Upper lobe of right lung (tissue), 1 donor: ENCODE data around the gene ULK2. TPM values are rescaled to one million over a fixed set of nuclear protein-coding genes. Genes with fewer than 3 reads are reported as not detected.
A peak's percentile ranks its signal among the peaks of the same experiment; 100 is the strongest.
"Not testable (repeated sequence)": the region's sequence is repeated elsewhere in the genome, so short reads cannot be mapped to it uniquely, and the experiment has no call there.

Source experiments
- ATAC-seq: fragments of 200-7000 bp; cut with Tn5 transposase; one replicate; pipeline ENCODE4 v1.9.1; 2020; ENCODE audit warnings: mild to moderate bottlenecking, moderate library complexity
- DNase-seq: peaks from one replicate; pipeline ENCODE4 v3.0.0-alpha.2; 2020
- H3K27ac ChIP-seq: fragments of 200-600 bp; one replicate; pipeline ENCODE4 v1.8.0; 2022
- H3K27me3 ChIP-seq: fragments of 200-600 bp; one replicate; pipeline ENCODE4 v1.8.0; 2022; ENCODE audit warnings: mild to moderate bottlenecking
- H3K36me3 ChIP-seq: fragments of 200-600 bp; one replicate; pipeline ENCODE4 v1.8.0; 2022
- H3K4me1 ChIP-seq: fragments of 200-600 bp; one replicate; pipeline ENCODE4 v1.8.0; 2022
- H3K4me3 ChIP-seq: fragments of 200-600 bp; one replicate; pipeline ENCODE4 v1.8.0; 2022; ENCODE audit warnings: mild to moderate bottlenecking
- H3K9me3 ChIP-seq: fragments of 200-600 bp; one replicate; pipeline ENCODE4 v1.8.0; 2022
- intact Hi-C: fragments of 100-400 bp; cut with DNase I; formaldehyde crosslinking; loops from one replicate; pipeline ENCODE4 v1.11.0; 2022
- total RNA-seq: library from RNA; stranded (reverse); fragmentation: NEBNext Ultra II Directional; extraction: Animal tissue kit (Norgen Biotek cat#: 25700); gene quantifications from one replicate; pipeline ENCODE4 v1.2.1, GENCODE V29; 2021
- TF ChIP-seq, protein P1 (sequence below): fragments of 200-600 bp; IDR thresholded peaks from one replicate; pipeline ENCODE4 v1.8.0; 2022; ENCODE audit warnings: antibody characterized with exemption
- donor health status: DM: no; HTN: yes; CAD: no; lungs with severe emphysema.

ULK2 gene
- total RNA-seq, 1 donor from 2014 or later, result 30.8 TPM

DNA sequence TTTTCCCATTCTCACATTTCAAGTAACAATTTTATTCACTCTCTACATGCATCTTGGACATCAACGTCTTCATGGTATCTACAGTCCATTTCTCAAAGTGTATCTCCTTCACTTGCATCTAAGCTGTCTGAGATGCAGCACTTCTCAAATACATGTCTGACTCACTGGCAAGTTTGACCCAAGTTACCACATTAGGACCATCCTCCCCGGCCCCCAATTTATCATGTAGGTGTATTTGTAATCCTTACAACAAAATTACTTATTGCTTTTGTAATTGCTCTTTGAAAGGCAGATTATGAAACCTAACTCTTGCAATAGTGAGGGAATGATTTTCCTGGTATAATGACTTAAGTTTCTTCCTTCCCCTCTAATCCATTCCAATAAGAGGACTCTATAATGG is 28.9 kb upstream of the ULK2 start:
- DNase-seq (no peak), ATAC-seq (no peak)
- no peak overlapping the region for H3K27ac ChIP-seq
- H3K4me3 ChIP-seq, result no peak overlapping the region
- peaks cover 5% of the 10 kb centered on the region for H3K36me3 ChIP-seq
- H3K27me3 ChIP-seq, result no peaks in the 10 kb centered on the region
- intact Hi-C loops, result no loop called here
- H3K9me3 ChIP-seq, result no peaks in the 10 kb centered on the region
- TF ChIP-seq, protein P1, sequence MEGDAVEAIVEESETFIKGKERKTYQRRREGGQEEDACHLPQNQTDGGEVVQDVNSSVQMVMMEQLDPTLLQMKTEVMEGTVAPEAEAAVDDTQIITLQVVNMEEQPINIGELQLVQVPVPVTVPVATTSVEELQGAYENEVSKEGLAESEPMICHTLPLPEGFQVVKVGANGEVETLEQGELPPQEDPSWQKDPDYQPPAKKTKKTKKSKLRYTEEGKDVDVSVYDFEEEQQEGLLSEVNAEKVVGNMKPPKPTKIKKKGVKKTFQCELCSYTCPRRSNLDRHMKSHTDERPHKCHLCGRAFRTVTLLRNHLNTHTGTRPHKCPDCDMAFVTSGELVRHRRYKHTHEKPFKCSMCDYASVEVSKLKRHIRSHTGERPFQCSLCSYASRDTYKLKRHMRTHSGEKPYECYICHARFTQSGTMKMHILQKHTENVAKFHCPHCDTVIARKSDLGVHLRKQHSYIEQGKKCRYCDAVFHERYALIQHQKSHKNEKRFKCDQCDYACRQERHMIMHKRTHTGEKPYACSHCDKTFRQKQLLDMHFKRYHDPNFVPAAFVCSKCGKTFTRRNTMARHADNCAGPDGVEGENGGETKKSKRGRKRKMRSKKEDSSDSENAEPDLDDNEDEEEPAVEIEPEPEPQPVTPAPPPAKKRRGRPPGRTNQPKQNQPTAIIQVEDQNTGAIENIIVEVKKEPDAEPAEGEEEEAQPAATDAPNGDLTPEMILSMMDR, result no peak
- peaks cover 8% of the 10 kb centered on the region for H3K4me1 ChIP-seq

DNA sequence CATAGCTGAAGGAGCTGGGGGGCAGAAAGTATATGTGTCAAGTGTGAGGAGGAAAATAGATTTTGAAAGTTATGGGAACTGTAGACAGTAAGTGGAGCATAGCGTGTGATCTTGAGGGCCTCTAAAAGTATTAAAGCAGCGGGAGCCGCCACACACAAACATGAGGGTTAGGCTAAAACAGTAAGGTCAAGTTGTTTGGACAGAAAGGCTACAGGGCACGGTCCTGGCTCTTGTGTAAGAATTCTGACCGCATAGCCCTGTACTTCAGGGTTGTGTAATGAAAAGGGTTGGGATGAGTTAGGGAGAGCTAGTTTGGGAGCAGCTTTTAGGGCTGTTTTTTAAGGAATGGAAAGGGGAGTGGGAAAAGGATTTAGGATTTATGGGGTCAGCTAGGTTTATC is 22.8 kb upstream of the ULK2 start:
- H3K36me3 ChIP-seq, H3K4me3 ChIP-seq, H3K27me3 ChIP-seq, H3K27ac ChIP-seq, ATAC-seq, H3K9me3 ChIP-seq, intact Hi-C loops, H3K4me1 ChIP-seq: not testable (repeated sequence)
- peak; percentile 52 for DNase-seq

DNA sequence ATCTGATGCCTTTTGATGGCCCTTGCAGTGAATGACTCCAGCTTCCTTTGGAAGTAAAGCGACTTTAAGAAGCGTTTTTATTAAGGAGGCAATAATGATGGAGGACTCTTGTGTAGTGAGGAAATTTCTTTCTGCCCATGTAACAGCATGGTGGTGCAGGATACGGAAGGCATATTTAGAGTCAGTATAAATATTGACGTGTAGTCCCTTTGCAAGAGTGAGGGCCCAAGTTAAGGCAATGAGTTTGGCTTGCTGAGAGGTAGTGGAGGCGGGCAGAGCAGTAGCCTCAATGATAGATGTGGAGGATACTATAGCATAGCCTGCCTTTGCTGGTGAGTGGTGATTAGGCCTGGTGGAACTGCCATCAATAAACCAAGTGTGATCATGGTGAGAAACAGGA is 22.3 kb upstream of the ULK2 start:
- H3K27ac ChIP-seq, H3K36me3 ChIP-seq, H3K27me3 ChIP-seq, H3K4me1 ChIP-seq, intact Hi-C loops, H3K4me3 ChIP-seq, H3K9me3 ChIP-seq, ATAC-seq: not testable (repeated sequence)
- peak; percentile 3 for DNase-seq

DNA sequence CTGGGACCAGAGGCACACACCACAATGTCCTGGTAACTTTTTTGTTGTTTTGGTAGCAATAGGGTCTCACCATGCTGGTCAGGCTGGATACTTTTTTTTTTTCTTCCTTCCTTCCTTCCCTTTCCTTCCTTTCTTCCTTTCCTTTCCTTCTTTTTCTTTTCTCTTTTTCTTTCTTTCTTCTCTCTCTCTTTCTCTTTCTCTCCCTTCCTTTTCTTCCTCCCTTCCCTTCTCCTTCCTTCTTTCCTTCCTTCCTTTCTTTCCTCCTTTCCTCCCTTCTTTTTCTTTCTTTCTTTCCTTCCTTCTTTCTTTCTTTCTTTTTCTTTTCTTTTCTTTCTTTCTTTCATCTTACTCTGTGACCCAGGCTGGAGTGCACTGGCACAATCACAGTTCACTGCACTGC is 18.4 kb upstream of the ULK2 start:
- DNase-seq, result peak; percentile 17
- Histone ChIP-seq H3K27ac (no peak overlapping the region), H3K36me3 (no peaks in the 10 kb centered on the region), H3K4me3 (no peak overlapping the region), H3K27me3 (no peaks in the 10 kb centered on the region), H3K4me1 (no peaks in the 10 kb centered on the region), H3K9me3 (no peaks in the 10 kb centered on the region)
- no peak for ATAC-seq
- intact Hi-C loops, result no loop called here
- TF ChIP-seq, protein P1, result no peak

DNA sequence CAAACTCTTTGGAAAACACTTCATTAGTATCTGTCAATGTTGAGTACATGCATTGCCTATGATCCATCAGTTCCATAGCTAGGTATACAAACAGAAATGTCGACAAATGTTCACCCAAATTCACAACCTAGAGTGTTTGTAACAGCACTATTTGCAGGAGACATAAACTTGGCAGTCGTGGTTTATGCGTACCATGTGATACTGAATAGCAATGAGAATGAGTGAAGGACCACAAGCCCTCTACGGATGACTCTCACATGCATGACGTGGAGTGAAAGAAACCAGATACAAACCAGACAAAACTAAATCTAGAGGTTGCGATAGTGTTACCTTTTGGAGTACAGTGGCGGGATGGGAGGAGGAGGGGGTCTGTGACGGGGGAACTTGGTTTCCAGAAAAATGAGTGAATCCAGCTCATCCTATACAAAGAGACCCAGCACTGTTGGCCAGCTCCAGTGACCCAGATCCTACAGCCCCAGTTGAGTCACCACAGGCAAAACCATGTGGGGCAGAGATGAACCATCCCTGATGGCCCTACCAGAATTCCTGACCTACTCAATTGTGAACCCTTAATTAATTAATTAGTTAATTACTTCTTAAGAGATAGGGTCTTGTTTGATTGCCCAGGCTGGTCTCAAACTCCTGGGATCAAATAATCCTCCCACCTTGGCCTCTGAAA is 15.9 kb upstream of the ULK2 start:
- no peak for ATAC-seq
- Histone ChIP-seq H3K27ac (no peak overlapping the region), H3K9me3 (no peaks in the 10 kb centered on the region), H3K27me3 (no peaks in the 10 kb centered on the region), H3K4me3 (no peak overlapping the region), H3K36me3 (no peaks in the 10 kb centered on the region), H3K4me1 (no peaks in the 10 kb centered on the region)
- peak; percentile 7 for DNase-seq
- TF ChIP-seq, protein P1, result no peak
- intact Hi-C loops, result no loop called here

DNA sequence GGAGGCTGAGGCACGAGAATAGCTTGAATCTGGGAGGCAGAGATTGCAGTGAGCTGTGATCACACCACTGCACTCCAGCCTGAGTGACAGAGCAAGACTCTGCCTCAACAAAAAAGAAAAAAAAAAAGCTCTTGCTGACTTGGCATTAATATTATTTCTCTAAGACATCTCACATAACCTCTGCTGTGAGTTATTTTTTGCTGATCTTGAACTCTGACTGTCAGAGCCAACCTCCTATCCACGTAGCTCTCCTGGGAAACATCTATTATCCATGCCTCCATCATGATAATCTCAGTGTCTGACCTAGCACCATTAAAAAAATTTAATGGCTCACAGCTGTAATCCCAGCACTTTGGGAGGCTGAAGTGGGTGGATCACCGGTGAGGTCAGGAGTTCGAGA is 12.7 kb upstream of the ULK2 start:
- DNase-seq, result no peak
- Histone ChIP-seq H3K4me1 (peaks cover 5% of the 10 kb centered on the region), H3K27ac (no peak overlapping the region), H3K27me3 (no peaks in the 10 kb centered on the region), H3K9me3 (no peaks in the 10 kb centered on the region), H3K4me3 (no peak overlapping the region), H3K36me3 (no peaks in the 10 kb centered on the region)
- intact Hi-C loops, result no loop called here
- ATAC-seq, result no peak
- TF ChIP-seq, protein P1, result no peak
